Stimulated activated CD4-positive, alpha-beta T cell treated with anti-CD3 and anti-CD28 coated beads, Interleukin-1b, Interleukin-23, amount 100 ng/mL, for 4 hours (primary cell): ENCODE results near the gene CARF.

Source experiments
- DNase-seq, 2 donors: peaks; one replicate each; pipeline ENCODE4 v3.0.0-alpha.2; 2020; ENCODE audit warnings: low read depth in 2 of 2

CARF gene

GRCh38 chr2:203018181-203018580 is 106.1 kb downstream of the CARF start:
- no peak for DNase-seq

- DNase-seq: no peak
These were observed 107.1 kb downstream of the CARF start for GRCh38 chr2:203019142-203019541.

- DNase-seq: no peak
These were observed 109.9 kb downstream of the CARF start for GRCh38 chr2:203021991-203022390.

DNA sequence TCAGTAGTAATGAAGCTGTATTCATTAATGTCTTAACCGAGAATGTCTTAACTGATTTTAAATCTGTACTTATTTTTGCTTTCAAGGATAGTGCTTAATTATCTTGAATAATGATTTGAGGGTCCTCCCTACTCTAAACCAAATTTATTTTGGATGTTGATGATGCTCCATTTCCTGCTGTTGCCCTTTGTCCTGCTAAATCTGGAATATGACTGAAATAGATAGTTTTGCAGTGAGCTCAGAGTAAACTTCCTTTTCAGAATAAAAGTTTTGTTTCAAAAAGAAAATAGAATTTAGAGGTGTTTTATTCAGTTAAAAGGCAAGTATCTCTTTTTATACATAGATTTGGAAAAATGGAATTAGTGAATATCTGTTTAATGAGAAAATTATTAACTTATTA is 110.7 kb downstream of the CARF start:
- DNase-seq: no peak

- DNase-seq: no peak
These were observed 113.5 kb downstream of the CARF start for GRCh38 chr2:203025592-203025991.

GRCh38 chr2:203030545-203030944 is 118.5 kb downstream of the CARF start:
- no peak for DNase-seq

DNA sequence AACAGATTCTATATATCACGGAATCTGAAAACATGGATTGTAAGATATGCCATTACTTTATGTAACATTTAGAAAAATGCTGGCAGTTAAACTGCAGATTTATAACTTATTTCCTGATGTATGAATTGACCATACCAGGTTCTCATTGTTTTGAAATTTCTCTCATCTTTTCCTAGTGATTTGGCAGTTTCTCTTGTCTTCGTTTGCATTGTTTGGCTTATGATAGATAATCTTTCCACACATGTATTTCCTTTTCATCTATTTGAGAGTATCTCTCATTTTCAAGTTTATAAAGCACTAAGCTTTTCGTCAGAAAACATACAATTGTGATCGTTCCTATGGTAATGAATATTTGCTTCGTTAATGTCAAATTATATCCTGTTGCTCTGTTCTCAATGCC is 118.9 kb downstream of the CARF start:
- DNase-seq: no peak

- no peak for DNase-seq
These were observed 121.3 kb downstream of the CARF start for GRCh38 chr2:203033395-203033794.

DNA sequence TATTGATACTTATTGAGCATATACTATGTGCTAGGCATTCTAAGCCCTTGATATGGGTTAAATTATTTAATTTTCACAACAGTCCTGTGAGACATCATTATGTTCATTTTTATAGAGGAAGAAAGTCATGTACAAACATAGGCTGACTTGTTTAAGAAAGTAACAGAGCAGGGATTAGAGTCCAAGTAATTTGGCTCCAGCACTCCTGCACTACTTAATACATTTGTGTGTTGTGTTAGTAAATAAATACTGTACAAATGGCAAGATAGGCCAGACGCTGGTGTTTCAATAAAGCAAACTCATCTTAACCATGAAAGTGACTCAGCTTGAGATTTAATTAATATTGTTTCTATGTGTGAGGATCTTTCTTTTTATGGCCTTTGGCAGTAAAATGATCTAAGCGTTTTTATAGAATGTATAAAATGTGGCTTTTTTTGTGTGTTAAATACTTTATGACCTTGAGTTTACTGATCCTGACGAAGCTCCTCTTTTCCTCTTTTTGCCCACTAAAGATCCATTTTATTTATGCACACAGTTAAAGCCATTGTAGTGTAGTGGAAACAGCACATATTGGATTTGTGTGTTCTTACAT is 123.9 kb downstream of the CARF start:
- DNase-seq: no peak
